Measurements from ENCODE around the gene TMEM263. TPM values are rescaled to one million over a fixed set of nuclear protein-coding genes. Genes with fewer than 3 reads are reported as not detected.

Gene TMEM263
- total and polyA plus RNA-seq, 2 donors (not counting 1 experiment from before 2014, with no cell fraction given) = 97.9 to 116 TPM

GRCh38 chr12:106911581-106911980 is 44.1 kb upstream of the TMEM263 start:
- Histone ChIP-seq H3K9ac (ENCODE audit: insufficient read depth, low read length) (no peak overlapping the region), H3K27me3 (ENCODE audit: control insufficient read depth, insufficient read depth, low read length) (no peaks in the 10 kb centered on the region), H3K79me2 (ENCODE audit: control insufficient read depth, insufficient read depth, low read length) (no peaks in the 10 kb centered on the region), H3K9me3 (ENCODE audit: control insufficient read depth, insufficient read depth, low read depth, low read length) (no peaks in the 10 kb centered on the region), H2AFZ (ENCODE audit: low read length) (no peak overlapping the region), H3K36me3 (ENCODE audit: control insufficient read depth, insufficient read depth, low read length) (no peaks in the 10 kb centered on the region), H4K20me1 (ENCODE audit: control insufficient read depth, extremely low read depth, insufficient read depth, low read length) (no peaks in the 10 kb centered on the region), H3K4me1 (ENCODE audit: control insufficient read depth, extremely low read depth, insufficient read depth, low read length) (no peaks in the 10 kb centered on the region), H3K27ac (ENCODE audit: insufficient read depth, low read length) (no peak overlapping the region), H3K4me3 (replicated peaks in 1 of 4; ENCODE audit: control extremely low read depth in 1 of 4, insufficient read depth in 1 of 4, low read depth in 3 of 4, low read length in 4 of 4) (no peak overlapping the region), H3K4me2 (ENCODE audit: extremely low read depth, insufficient read depth, low read length) (no peak overlapping the region)
- DNase-seq (ENCODE audit: low read depth in 2 of 2) = no peak
- TF ChIP-seq CTCF (conservative IDR thresholded peaks at IDR 0.05 in 1 of 2, IDR thresholded peaks at IDR 0.05 in 1 of 2; ENCODE audit: low read depth in 1 of 2, low read length in 2 of 2) = no peak
- TF ChIP-seq EZH2 (IDR thresholded peaks at IDR 0.05; ENCODE audit: low read length, missing control alignments) = no peak

- Histone ChIP-seq H3K79me2 (ENCODE audit: control insufficient read depth, insufficient read depth, low read length) (no peaks in the 10 kb centered on the region), H3K4me2 (ENCODE audit: extremely low read depth, insufficient read depth, low read length) (no peak overlapping the region), H3K27me3 (ENCODE audit: control insufficient read depth, insufficient read depth, low read length) (no peaks in the 10 kb centered on the region), H3K27ac (ENCODE audit: insufficient read depth, low read length) (no peak overlapping the region), H3K9ac (ENCODE audit: insufficient read depth, low read length) (no peak overlapping the region), H3K36me3 (ENCODE audit: control insufficient read depth, insufficient read depth, low read length) (no peaks in the 10 kb centered on the region), H3K4me3 (replicated peaks in 1 of 4; ENCODE audit: control extremely low read depth in 1 of 4, insufficient read depth in 1 of 4, low read depth in 3 of 4, low read length in 4 of 4) (no peak overlapping the region), H3K9me3 (ENCODE audit: control insufficient read depth, insufficient read depth, low read depth, low read length) (no peaks in the 10 kb centered on the region), H4K20me1 (ENCODE audit: control insufficient read depth, extremely low read depth, insufficient read depth, low read length) (no peaks in the 10 kb centered on the region), H3K4me1 (ENCODE audit: control insufficient read depth, extremely low read depth, insufficient read depth, low read length) (no peaks in the 10 kb centered on the region), H2AFZ (ENCODE audit: low read length) (no peak overlapping the region)
- DNase-seq (ENCODE audit: low read depth in 2 of 2) = no peak
- TF ChIP-seq CTCF (conservative IDR thresholded peaks at IDR 0.05 in 1 of 2, IDR thresholded peaks at IDR 0.05 in 1 of 2; ENCODE audit: low read depth in 1 of 2, low read length in 2 of 2) (no peak), EZH2 (IDR thresholded peaks at IDR 0.05; ENCODE audit: low read length, missing control alignments) (no peak)
These were observed 42.3 kb upstream of the TMEM263 start for GRCh38 chr12:106913456-106913855.

- Histone ChIP-seq H3K4me1 (ENCODE audit: control insufficient read depth, extremely low read depth, insufficient read depth, low read length) (no peaks in the 10 kb centered on the region), H3K27ac (ENCODE audit: insufficient read depth, low read length) (no peak overlapping the region), H3K4me3 (replicated peaks in 1 of 4; ENCODE audit: control extremely low read depth in 1 of 4, insufficient read depth in 1 of 4, low read depth in 3 of 4, low read length in 4 of 4) (no peak overlapping the region), H4K20me1 (ENCODE audit: control insufficient read depth, extremely low read depth, insufficient read depth, low read length) (no peaks in the 10 kb centered on the region), H3K27me3 (ENCODE audit: control insufficient read depth, insufficient read depth, low read length) (no peaks in the 10 kb centered on the region), H3K36me3 (ENCODE audit: control insufficient read depth, insufficient read depth, low read length) (no peaks in the 10 kb centered on the region), H3K4me2 (ENCODE audit: extremely low read depth, insufficient read depth, low read length) (no peak overlapping the region), H3K9ac (ENCODE audit: insufficient read depth, low read length) (no peak overlapping the region), H2AFZ (ENCODE audit: low read length) (no peak overlapping the region), H3K9me3 (ENCODE audit: control insufficient read depth, insufficient read depth, low read depth, low read length) (no peaks in the 10 kb centered on the region), H3K79me2 (ENCODE audit: control insufficient read depth, insufficient read depth, low read length) (no peaks in the 10 kb centered on the region)
- no peak for TF ChIP-seq CTCF (conservative IDR thresholded peaks at IDR 0.05 in 1 of 2, IDR thresholded peaks at IDR 0.05 in 1 of 2; ENCODE audit: low read depth in 1 of 2, low read length in 2 of 2)
- no peak for TF ChIP-seq EZH2 (IDR thresholded peaks at IDR 0.05; ENCODE audit: low read length, missing control alignments)
- no peak for DNase-seq (ENCODE audit: low read depth in 2 of 2)
These were observed 40.7 kb upstream of the TMEM263 start for GRCh38 chr12:106914796-106915634.
